ENCODE data around the gene TVP23C.

GRCh38 chr17:15464231-15464985 is 98.9 kb downstream of the TVP23C start:
- no peak for TF ChIP-seq CTCF (IDR thresholded peaks at IDR 0.05 in 8 of 11, conservative IDR thresholded peaks at IDR 0.05 in 3 of 11)
- TF ChIP-seq POLR2AphosphoS5 (IDR thresholded peaks at IDR 0.05): no peak

Data from spleen (tissue), 7 donors.